SK-N-SH (cell line): ENCODE data around the gene LHFPL5. TPM values are rescaled to one million over a fixed set of nuclear protein-coding genes. Genes with fewer than 3 reads are reported as not detected.

Experiments used
- CTCF ChIA-PET: fragments of 300-600, 350-600 bp; formaldehyde crosslinking; extraction: SDS; loops from one replicate; lab custom pipeline; 2021; lab: Yijun Ruan, JAX
- POLR2A ChIA-PET: fragments of 350-600 bp; sonication (Branson Sonifier 250); formaldehyde crosslinking; extraction: SDS; loops from one replicate; lab custom pipeline; 2020; ENCODE audit warnings: antibody characterized with exemption, inconsistent platforms; lab: Yijun Ruan, JAX
- DNase-seq: peaks from one replicate; pipeline ENCODE4 v3.0.0; 2012
- H2AFZ ChIP-seq: fragments of 200-600 bp; sonication (generic); 2 replicates; pipeline ENCODE4 v1.8.1; 2016; ENCODE audit warnings: antibody characterized with exemption, mild to moderate bottlenecking, low read depth
- H3F3A ChIP-seq: fragments of 200-600 bp; sonication (generic); replicated peaks from 2 replicates; pipeline ENCODE3; 2016; ENCODE audit warnings: antibody characterized with exemption, mild to moderate bottlenecking; ENCODE audit not compliant: insufficient read depth
- H3K27ac ChIP-seq, 2 experiments: fragments of 200-500 bp in 1 of 2; fragments of 200-600 bp in 1 of 2; sonication (Bioruptor generic) in 1 of 2; sonication (generic), shearing (Covaris generic) in 1 of 2; 2 replicates each; pipeline versions ENCODE4 v1.5.1 to v1.6.1; 2014 to 2016; ENCODE audit warnings: low read depth in 2 of 2, inconsistent platforms in 1 of 2, low read length in 1 of 2, mild to moderate bottlenecking in 1 of 2, mixed read lengths in 1 of 2
- H3K27me3 ChIP-seq: fragments of 200-600 bp; sonication (generic), shearing (Covaris generic); 2 replicates; pipeline ENCODE4 v1.6.1; 2016; ENCODE audit warnings: mixed run types; ENCODE audit not compliant: insufficient read depth
- H3K36me3 ChIP-seq, 2 experiments: fragments of 200-500 bp in 1 of 2; fragments of 200-600 bp in 1 of 2; sonication (Bioruptor generic) in 1 of 2; sonication (generic) in 1 of 2; replicated peaks in 1 of 2; 2 replicates each; pipeline versions ENCODE3 to v1.5.1; 2014 to 2016; ENCODE audit warnings: low read length in 1 of 2, mild to moderate bottlenecking in 1 of 2; ENCODE audit not compliant: insufficient read depth in 2 of 2, control insufficient read depth in 1 of 2
- H3K4me1 ChIP-seq, 2 experiments: fragments of 200-500 bp in 1 of 2; fragments of 200-600 bp in 1 of 2; sonication (Bioruptor generic) in 1 of 2; sonication (generic), shearing (Covaris generic) in 1 of 2; 2 replicates each; pipeline versions ENCODE4 v1.5.1 to v1.6.1; 2014 to 2016; ENCODE audit warnings: low read depth in 1 of 2, low read length in 1 of 2, mixed run types in 1 of 2; ENCODE audit not compliant: insufficient read depth in 2 of 2, control insufficient read depth in 1 of 2
- H3K4me2 ChIP-seq: fragments of 200-600 bp; sonication (generic), shearing (Covaris generic); 2 replicates; pipeline ENCODE4 v1.6.1; 2017; ENCODE audit warnings: mixed run types
- H3K4me3 ChIP-seq, 2 experiments: fragments of 200-500 bp in 1 of 2; fragments of 200-600 bp in 1 of 2; sonication (Bioruptor generic) in 1 of 2; sonication (generic), shearing (Covaris generic) in 1 of 2; 2 replicates each; pipeline versions ENCODE4 v1.5.1 to v1.8.1; 2014 to 2016; ENCODE audit warnings: low read depth in 2 of 2, inconsistent platforms in 1 of 2, low read length in 1 of 2, mild to moderate bottlenecking in 1 of 2, mixed read lengths in 1 of 2, moderate library complexity in 1 of 2
- H3K79me2 ChIP-seq: fragments of 200-600 bp; sonication (generic); 2 replicates; pipeline ENCODE4 v1.8.1; 2017; ENCODE audit warnings: mild to moderate bottlenecking; ENCODE audit not compliant: insufficient read depth
- H3K9ac ChIP-seq: fragments of 200-600 bp; sonication (generic); 2 replicates; pipeline ENCODE4 v1.6.1; 2017; ENCODE audit warnings: mixed run types
- H3K9me2 ChIP-seq: fragments of 200-600 bp; sonication (generic); 2 replicates; pipeline ENCODE4 v1.6.1; 2017; ENCODE audit warnings: mixed run types
- H3K9me3 ChIP-seq: fragments of 200-600 bp; sonication (generic); 2 replicates; pipeline ENCODE4 v1.6.1; 2017; ENCODE audit warnings: mixed run types, mild to moderate bottlenecking, moderate library complexity
- H4K20me1 ChIP-seq: fragments of 200-600 bp; sonication (generic); 2 replicates; pipeline ENCODE4 v1.6.1; 2017; ENCODE audit warnings: mild to moderate bottlenecking, mixed run types; ENCODE audit not compliant: insufficient read depth
- CHD2 ChIP-seq: fragments of 150-350 bp; IDR thresholded peaks from 2 replicates; pipeline ENCODE4 v1.6.1; 2018; ENCODE audit warnings: low read length; ENCODE audit not compliant: partially characterized antibody
- CTCF ChIP-seq: fragments of 200-600 bp; sonication (generic); IDR thresholded peaks from 2 replicates; pipeline ENCODE4 v1.6.1; 2017; ENCODE audit warnings: antibody characterized with exemption, mild to moderate bottlenecking, moderate library complexity
- GABPA ChIP-seq: IDR thresholded peaks from 2 replicates; pipeline ENCODE4 v1.4.0; 2012; ENCODE audit warnings: low read depth, mild to moderate bottlenecking
- MAX ChIP-seq: IDR thresholded peaks from 2 replicates; pipeline ENCODE4 v1.4.0; 2012; ENCODE audit warnings: low read depth
- RAD21 ChIP-seq: IDR thresholded peaks from 2 replicates; pipeline ENCODE4 v1.6.1; 2012; ENCODE audit warnings: mild to moderate bottlenecking, low read length
- TEAD4 ChIP-seq: IDR thresholded peaks from 2 replicates; pipeline ENCODE4 v1.4.0; 2012; ENCODE audit warnings: mild to moderate bottlenecking, borderline replicate concordance; ENCODE audit not compliant: insufficient read depth
- YY1 ChIP-seq: IDR thresholded peaks from 2 replicates; pipeline ENCODE4 v1.4.0; 2012; ENCODE audit warnings: low read depth, mild to moderate bottlenecking
- WGBS: methylation state at CpG from one replicate; pipeline ENCODE4 v1.1.6; 2017; ENCODE audit warnings: low lambda C conversion rate; 5-methylcytosine and 5-hydroxymethylcytosine counted together
- polyA plus RNA-seq, 3 experiments: library from polyadenylated mRNA; depleted of rRNA; stranded (reverse); fragments of >200 nt; gene quantifications; 2 replicates each; pipeline ENCODE4 v1.2.3, GENCODE V29; 2012
- TF ChIP-seq, protein P1 (sequence below): IDR thresholded peaks from 2 replicates; pipeline ENCODE4 v1.6.1; 2012; ENCODE audit warnings: mild to moderate bottlenecking, low read depth, low read length, moderate library complexity

Gene LHFPL5
- not detected in 2 replicates for polyA plus RNA-seq (2012; rRNA removed)
- polyA plus RNA-seq (2012; cell fraction: cytosol; rRNA removed), result not detected in 2 replicates
- polyA plus RNA-seq (2012; cell fraction: nucleus; rRNA removed), result 0.02 TPM in 1 of 2 replicates, not detected in the other

GRCh38 chr6:35804996-35805736 lies at the start of gene LHFPL5:
Gene LHFPL5, plus strand, starts transcription at chr6:35805352. Its CDS starts 319 bp downstream, at chr6:35805671.
- H3K9me2 ChIP-seq, result no peaks in the 10 kb centered on the region
- H3K4me3 ChIP-seq, result peak within 1 kb of the TSS; percentile 43 to 47
- no peaks in the 10 kb centered on the region for H3F3A ChIP-seq
- H3K9me3 ChIP-seq, result no peaks in the 10 kb centered on the region
- no peak for TF ChIP-seq GABPA
- TF ChIP-seq MAX, result no peak
- no peak for TF ChIP-seq YY1
- TF ChIP-seq, protein P1, sequence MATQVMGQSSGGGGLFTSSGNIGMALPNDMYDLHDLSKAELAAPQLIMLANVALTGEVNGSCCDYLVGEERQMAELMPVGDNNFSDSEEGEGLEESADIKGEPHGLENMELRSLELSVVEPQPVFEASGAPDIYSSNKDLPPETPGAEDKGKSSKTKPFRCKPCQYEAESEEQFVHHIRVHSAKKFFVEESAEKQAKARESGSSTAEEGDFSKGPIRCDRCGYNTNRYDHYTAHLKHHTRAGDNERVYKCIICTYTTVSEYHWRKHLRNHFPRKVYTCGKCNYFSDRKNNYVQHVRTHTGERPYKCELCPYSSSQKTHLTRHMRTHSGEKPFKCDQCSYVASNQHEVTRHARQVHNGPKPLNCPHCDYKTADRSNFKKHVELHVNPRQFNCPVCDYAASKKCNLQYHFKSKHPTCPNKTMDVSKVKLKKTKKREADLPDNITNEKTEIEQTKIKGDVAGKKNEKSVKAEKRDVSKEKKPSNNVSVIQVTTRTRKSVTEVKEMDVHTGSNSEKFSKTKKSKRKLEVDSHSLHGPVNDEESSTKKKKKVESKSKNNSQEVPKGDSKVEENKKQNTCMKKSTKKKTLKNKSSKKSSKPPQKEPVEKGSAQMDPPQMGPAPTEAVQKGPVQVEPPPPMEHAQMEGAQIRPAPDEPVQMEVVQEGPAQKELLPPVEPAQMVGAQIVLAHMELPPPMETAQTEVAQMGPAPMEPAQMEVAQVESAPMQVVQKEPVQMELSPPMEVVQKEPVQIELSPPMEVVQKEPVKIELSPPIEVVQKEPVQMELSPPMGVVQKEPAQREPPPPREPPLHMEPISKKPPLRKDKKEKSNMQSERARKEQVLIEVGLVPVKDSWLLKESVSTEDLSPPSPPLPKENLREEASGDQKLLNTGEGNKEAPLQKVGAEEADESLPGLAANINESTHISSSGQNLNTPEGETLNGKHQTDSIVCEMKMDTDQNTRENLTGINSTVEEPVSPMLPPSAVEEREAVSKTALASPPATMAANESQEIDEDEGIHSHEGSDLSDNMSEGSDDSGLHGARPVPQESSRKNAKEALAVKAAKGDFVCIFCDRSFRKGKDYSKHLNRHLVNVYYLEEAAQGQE, result peak; percentile 98
- TF ChIP-seq CHD2, result peak; percentile 39
- no peak within 1 kb of the TSS for H3K9ac ChIP-seq
- peaks cover 0 to 7% of the 10 kb centered on the region in 2 experiments; a peak in 1 of 4 replicates for H3K4me1 ChIP-seq
- CTCF ChIA-PET, result interaction anchor here (0.6 kb wide), 1 partner anchor 26 kb away, joined by 3 read pairs; no protein-coding TSS in a partner anchor
- H4K20me1 ChIP-seq, result no peaks in the 10 kb centered on the region
- no peak within 1 kb of the TSS; a peak in 1 of 4 replicates for H3K27ac ChIP-seq
- no peaks in the 10 kb centered on the region for H3K36me3 ChIP-seq
- POLR2A ChIA-PET, result interaction anchor here (0.6 to 1.0 kb wide), 2 partner anchors 13 to 16 kb away, joined by 3 to 4 read pairs; no protein-coding TSS in a partner anchor
- WGBS, result 20% methylated on average over 14 of the region's 40 CpGs
- no peaks in the 10 kb centered on the region for H3K27me3 ChIP-seq
- 0 out of 2 replicates have a peak within 1 kb of the TSS, but pooled peaks have one; percentile 51 for H2AFZ ChIP-seq
- DNase-seq, result peak; percentile 95
- peak within 1 kb of the TSS; percentile 71 for H3K4me2 ChIP-seq
- H3K79me2 ChIP-seq, result no peaks in the 10 kb centered on the region

GRCh38 chr6:35757456-35758123 lies 47.6 kb upstream of the LHFPL5 start:
- no peak for DNase-seq
- TF ChIP-seq RAD21 (peak; percentile 32), CTCF (peak; percentile 28; the same call in 1 of the 2 replicates), TEAD4 (no peak)
- no peaks in the 10 kb centered on the region for H4K20me1 ChIP-seq
- H3K9ac ChIP-seq, result no peak overlapping the region
- no peaks in the 10 kb centered on the region for H3K4me1 ChIP-seq
- no peaks in the 10 kb centered on the region for H3K36me3 ChIP-seq
- 60% methylated on average over 10 of the region's 10 CpGs for WGBS
- H3K9me3 ChIP-seq, result no peaks in the 10 kb centered on the region
- CTCF ChIA-PET, result interaction anchor here (0.6 to 3.7 kb wide), 7 partner anchors 12 to 235 kb away, joined by 3 to 13 read pairs (median 3); partner anchors contain the start of gene ARMC12
- H3K4me2 ChIP-seq, result no peak overlapping the region
- H3K4me3 ChIP-seq, result no peak overlapping the region
- no peaks in the 10 kb centered on the region for H3K9me2 ChIP-seq
- no peak overlapping the region for H2AFZ ChIP-seq
- H3K79me2 ChIP-seq, result no peaks in the 10 kb centered on the region
- no peaks in the 10 kb centered on the region; the same call in 1 of the 2 replicates for H3K27me3 ChIP-seq
- POLR2A ChIA-PET, result no interaction called here
- H3K27ac ChIP-seq, result no peak overlapping the region
- no peaks in the 10 kb centered on the region for H3F3A ChIP-seq
